GM06990 (cell line): ENCODE data around the gene TGIF1.
"Not testable (repeated sequence)": the region's sequence is repeated elsewhere in the genome, so short reads cannot be mapped to it uniquely, and the experiment has no call there.

Source experiments
- DNase-seq: peaks from one replicate; pipeline ENCODE4 v3.0.0-alpha.2; 2011; ENCODE audit not compliant: insufficient read length; ENCODE audit errors: extremely low read depth
- H3K27me3 ChIP-seq: replicated peaks from 2 replicates; pipeline ENCODE4 v1.6.0; 2011; ENCODE audit warnings: low read length; ENCODE audit not compliant: control insufficient read depth, insufficient read depth
- H3K36me3 ChIP-seq: 2 replicates; pipeline ENCODE4 v1.5.1; 2011; ENCODE audit warnings: low read length; ENCODE audit not compliant: control insufficient read depth, insufficient read depth
- H3K4me3 ChIP-seq: replicated peaks from 2 replicates; pipeline ENCODE4 v1.5.1; 2011; ENCODE audit warnings: low read depth, mild to moderate bottlenecking, control low read depth, low read length
- TF ChIP-seq, protein P1 (sequence below): IDR thresholded peaks from 2 replicates; pipeline ENCODE4 v1.5.1; 2011; ENCODE audit warnings: low read length, control low read depth, mild to moderate bottlenecking, inconsistent platforms; ENCODE audit not compliant: insufficient read depth, poor library complexity, severe bottlenecking

TGIF1 gene

DNA sequence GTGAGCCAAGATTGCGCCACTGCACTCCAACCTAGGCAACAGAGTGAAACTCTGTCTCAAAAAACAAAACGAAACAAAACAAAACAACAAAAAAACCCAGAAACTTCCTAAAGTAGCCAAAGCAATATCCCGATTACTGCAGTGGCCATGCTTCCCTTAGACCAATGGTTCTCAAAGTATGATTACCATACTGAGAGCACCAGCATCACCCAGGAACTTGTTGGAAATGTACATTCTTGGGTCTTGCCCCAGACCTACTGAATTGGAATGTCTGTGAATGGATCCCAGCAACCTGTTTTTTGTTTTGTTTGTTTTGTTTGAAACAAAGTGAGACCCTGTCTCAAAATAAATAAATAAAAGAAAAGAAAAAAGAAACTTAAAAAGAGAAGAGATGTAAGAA lies 41.9 kb upstream of the TGIF1 start:
- H3K4me3 ChIP-seq: no peak overlapping the region
- no peak for DNase-seq
- no peaks in the 10 kb centered on the region for H3K27me3 ChIP-seq
- no peaks in the 10 kb centered on the region for H3K36me3 ChIP-seq
- TF ChIP-seq, protein P1, sequence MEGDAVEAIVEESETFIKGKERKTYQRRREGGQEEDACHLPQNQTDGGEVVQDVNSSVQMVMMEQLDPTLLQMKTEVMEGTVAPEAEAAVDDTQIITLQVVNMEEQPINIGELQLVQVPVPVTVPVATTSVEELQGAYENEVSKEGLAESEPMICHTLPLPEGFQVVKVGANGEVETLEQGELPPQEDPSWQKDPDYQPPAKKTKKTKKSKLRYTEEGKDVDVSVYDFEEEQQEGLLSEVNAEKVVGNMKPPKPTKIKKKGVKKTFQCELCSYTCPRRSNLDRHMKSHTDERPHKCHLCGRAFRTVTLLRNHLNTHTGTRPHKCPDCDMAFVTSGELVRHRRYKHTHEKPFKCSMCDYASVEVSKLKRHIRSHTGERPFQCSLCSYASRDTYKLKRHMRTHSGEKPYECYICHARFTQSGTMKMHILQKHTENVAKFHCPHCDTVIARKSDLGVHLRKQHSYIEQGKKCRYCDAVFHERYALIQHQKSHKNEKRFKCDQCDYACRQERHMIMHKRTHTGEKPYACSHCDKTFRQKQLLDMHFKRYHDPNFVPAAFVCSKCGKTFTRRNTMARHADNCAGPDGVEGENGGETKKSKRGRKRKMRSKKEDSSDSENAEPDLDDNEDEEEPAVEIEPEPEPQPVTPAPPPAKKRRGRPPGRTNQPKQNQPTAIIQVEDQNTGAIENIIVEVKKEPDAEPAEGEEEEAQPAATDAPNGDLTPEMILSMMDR: no peak

DNA sequence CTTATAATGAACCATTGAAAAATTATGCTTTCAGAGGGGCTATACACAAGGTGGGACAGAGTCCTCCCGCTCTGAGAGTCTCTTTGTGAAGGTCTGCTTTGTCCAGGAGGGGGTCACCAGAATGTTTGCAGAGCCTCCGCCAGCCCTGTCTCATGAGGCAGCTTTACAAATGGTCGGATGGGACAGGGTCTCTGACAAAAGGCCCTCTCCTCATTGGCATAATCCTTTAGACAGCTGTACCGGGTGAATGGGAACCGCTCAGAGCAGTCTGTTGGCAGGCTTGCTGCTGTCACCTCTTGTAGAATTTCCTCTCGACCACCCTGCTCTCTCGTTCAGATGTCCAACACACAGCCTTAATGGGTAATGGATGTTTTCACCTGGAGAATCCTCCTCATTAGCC lies 40.2 kb upstream of the TGIF1 start:
- Histone ChIP-seq H3K36me3 (no peaks in the 10 kb centered on the region), H3K27me3 (no peaks in the 10 kb centered on the region), H3K4me3 (no peak overlapping the region)
- TF ChIP-seq, protein P1: no peak
- no peak for DNase-seq

DNA sequence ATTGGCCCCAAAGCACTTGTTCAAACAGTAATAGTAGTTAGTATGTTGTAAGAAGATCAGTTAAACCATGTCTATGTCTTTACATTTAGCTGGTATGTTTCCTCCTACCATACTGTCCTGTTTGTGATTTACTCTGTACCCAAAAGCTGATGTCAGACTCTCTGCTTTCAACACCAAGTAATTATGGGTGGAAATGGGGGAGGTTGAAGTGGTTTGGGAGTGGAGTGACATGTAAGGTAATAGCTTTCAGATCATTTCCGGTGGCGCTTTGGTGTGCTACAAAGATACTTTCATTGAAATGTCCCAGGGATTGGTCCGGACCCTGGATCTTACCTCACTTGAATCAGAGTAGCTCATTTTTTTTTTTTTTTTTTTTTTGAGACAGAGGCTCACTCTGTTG lies 39.7 kb upstream of the TGIF1 start:
- TF ChIP-seq, protein P1: no peak
- H3K27me3 ChIP-seq: no peaks in the 10 kb centered on the region
- H3K4me3 ChIP-seq: no peak overlapping the region
- H3K36me3 ChIP-seq: no peaks in the 10 kb centered on the region
- DNase-seq: no peak

DNA sequence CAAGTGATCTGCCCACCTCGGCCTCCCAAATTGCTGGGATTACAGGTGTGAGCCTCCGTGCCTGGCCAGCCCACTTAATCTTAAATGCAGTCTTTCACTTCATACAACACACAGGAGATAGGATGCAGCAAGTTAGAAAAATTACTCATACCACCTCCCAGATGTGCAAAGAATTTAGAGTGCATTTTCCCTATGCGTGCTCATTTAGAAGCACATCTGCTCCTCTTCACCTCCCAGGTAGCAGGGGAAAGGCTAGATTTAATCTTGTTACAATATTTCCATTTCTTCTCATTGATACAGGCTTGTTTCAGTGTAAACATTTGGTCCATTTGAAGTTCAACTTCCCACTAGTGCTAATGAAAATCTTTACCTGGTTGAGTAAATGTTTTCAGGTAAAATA lies 39.1 kb upstream of the TGIF1 start:
- H3K36me3 ChIP-seq, DNase-seq, H3K4me3 ChIP-seq, H3K27me3 ChIP-seq: not testable (repeated sequence)

DNA sequence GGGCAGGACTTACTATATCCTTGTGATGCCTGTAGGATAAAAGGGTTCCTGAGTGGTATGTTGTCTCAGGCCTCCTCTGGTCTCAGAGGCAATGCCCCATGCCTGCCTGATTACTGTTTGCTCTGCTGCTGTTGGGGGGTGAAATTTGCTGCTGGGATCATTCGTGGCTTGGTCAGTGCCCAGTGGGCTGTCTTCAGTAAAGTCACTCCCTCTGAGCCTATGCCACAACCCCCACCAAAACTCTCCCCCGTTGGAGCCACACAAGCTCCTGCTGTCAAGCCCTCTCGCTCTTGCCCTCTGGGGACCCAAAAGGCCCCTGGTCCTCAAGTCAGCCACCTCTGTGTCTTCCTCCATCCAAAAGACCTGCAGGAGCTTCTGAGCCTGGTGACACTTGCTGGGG lies 38.6 kb upstream of the TGIF1 start:
- no peaks in the 10 kb centered on the region for H3K36me3 ChIP-seq
- TF ChIP-seq, protein P1: no peak
- H3K27me3 ChIP-seq: no peaks in the 10 kb centered on the region
- H3K4me3 ChIP-seq: no peak overlapping the region
- DNase-seq: no peak

DNA sequence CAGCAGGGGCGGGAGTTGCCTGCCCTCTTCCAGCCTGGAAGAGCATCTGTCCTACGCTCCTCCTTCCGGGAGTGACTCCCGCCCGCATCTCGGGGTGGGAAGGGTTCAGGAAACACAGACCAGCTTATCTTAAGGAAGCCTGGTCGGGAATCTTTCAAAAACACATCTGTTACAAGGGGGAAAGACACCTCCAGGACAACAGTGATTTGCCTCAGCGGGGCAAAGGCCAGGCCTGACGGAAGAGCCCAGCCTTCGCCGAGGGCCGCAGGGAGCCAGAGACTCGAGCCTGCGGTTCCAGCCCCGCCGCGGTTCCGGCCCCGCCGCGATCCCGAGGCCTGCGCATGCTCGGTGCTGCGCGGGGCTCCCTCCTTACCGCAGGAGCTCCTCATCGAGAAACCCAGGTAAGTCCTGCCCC lies 38.1 kb upstream of the TGIF1 start:
- Histone ChIP-seq H3K27me3 (no peaks in the 10 kb centered on the region), H3K36me3 (no peaks in the 10 kb centered on the region), H3K4me3 (no peak overlapping the region)
- TF ChIP-seq, protein P1: no peak
- DNase-seq: peak; percentile 40

DNA sequence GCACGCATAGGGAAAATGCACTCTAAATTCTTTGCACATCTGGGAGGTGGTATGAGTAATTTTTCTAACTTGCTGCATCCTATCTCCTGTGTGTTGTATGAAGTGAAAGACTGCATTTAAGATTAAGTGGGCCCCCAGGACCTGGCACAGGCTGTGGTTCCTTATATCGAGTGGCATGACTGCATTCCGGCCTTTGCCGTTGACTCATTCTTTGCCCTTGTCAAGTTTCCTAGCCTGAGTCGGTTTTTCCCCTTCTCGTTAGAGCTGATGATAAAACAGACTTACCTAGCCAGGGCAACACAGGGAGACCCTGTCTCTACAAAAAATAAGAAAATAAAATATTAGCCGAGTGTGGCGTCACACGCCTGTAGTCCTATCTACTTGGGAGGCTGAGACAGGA lies 37.4 kb upstream of the TGIF1 start:
- H3K4me3 ChIP-seq, DNase-seq, H3K36me3 ChIP-seq, H3K27me3 ChIP-seq: not testable (repeated sequence)
